Loucy (cell line): ENCODE measurements around the gene SSX7.
"Not testable (repeated sequence)": the region's sequence is repeated elsewhere in the genome, so short reads cannot be mapped to it uniquely, and the experiment has no call there.

Experiments used
- H2AFZ ChIP-seq: fragments of 200-600 bp; sonication (generic); 2 replicates; pipeline ENCODE4 v1.6.0; 2016; ENCODE audit warnings: antibody characterized with exemption, mild to moderate bottlenecking, low read length, moderate library complexity
- H3F3A ChIP-seq: fragments of 200-600 bp; 2 replicates; pipeline ENCODE4 v1.6.0; 2016; ENCODE audit warnings: antibody characterized with exemption, low read depth, mild to moderate bottlenecking
- H3K27me3 ChIP-seq: fragments of 200-600 bp; sonication (generic); 2 replicates; pipeline ENCODE4 v1.6.1; 2014; ENCODE audit warnings: low read length, mild to moderate bottlenecking; ENCODE audit not compliant: insufficient read depth, poor library complexity, severe bottlenecking
- H3K36me3 ChIP-seq: fragments of 200-600 bp; sonication (generic); 2 replicates; pipeline ENCODE4 v1.6.1; 2016; ENCODE audit warnings: low read length; ENCODE audit not compliant: insufficient read depth
- H3K4me1 ChIP-seq: fragments of 200-600 bp; sonication (generic); 2 replicates; pipeline ENCODE4 v1.5.1; 2014; ENCODE audit warnings: low read length, mild to moderate bottlenecking; ENCODE audit not compliant: insufficient read depth, poor library complexity, severe bottlenecking
- H3K4me2 ChIP-seq: fragments of 200-600 bp; sonication (generic); 2 replicates; pipeline ENCODE4 v1.6.0; 2014; ENCODE audit warnings: antibody characterized with exemption, low read length, low read depth, mild to moderate bottlenecking; ENCODE audit not compliant: poor library complexity, severe bottlenecking
- H3K4me3 ChIP-seq: fragments of 200-600 bp; sonication (generic); 2 replicates; pipeline ENCODE4 v1.5.1; 2014; ENCODE audit warnings: low read length, mild to moderate bottlenecking, mixed read lengths; ENCODE audit not compliant: poor library complexity, severe bottlenecking
- H3K79me2 ChIP-seq: fragments of 200-600 bp; sonication (generic); 2 replicates; pipeline ENCODE4 v1.6.1; 2014; ENCODE audit warnings: low read length; ENCODE audit not compliant: insufficient read depth
- H3K9ac ChIP-seq: fragments of 200-600 bp; sonication (generic); 2 replicates; pipeline ENCODE4 v1.6.0; 2014; ENCODE audit warnings: mild to moderate bottlenecking, low read depth, low read length, moderate library complexity; ENCODE audit not compliant: poor library complexity, severe bottlenecking
- H3K9me2 ChIP-seq: fragments of 200-600 bp; sonication (generic); replicated peaks from 2 replicates; pipeline ENCODE4 v1.6.1; 2016; ENCODE audit warnings: low read depth, low read length, mixed read lengths
- H3K9me3 ChIP-seq: fragments of 200-600 bp; sonication (generic); 2 replicates; pipeline ENCODE4 v1.6.1; 2014; ENCODE audit warnings: mild to moderate bottlenecking, antibody characterized with exemption, low read length, low read depth; ENCODE audit not compliant: insufficient read depth
- H4K20me1 ChIP-seq: fragments of 200-600 bp; sonication (generic); 2 replicates; pipeline ENCODE4 v1.6.0; 2014; ENCODE audit warnings: antibody characterized with exemption, low read length, mild to moderate bottlenecking; ENCODE audit not compliant: insufficient read depth, poor library complexity, severe bottlenecking
- EZH2phosphoT487 ChIP-seq: fragments of 200-600 bp; IDR thresholded peaks from 2 replicates; pipeline ENCODE4 v1.6.1; 2018; ENCODE audit warnings: antibody characterized with exemption, mild to moderate bottlenecking, moderate library complexity, borderline replicate concordance
- TF ChIP-seq, protein P1 (sequence below): fragments of 200-600 bp; sonication (generic); conservative IDR thresholded peaks from 2 replicates; pipeline ENCODE4 v1.5.1; 2014; ENCODE audit warnings: mild to moderate bottlenecking, antibody characterized with exemption, low read length

SSX7 gene

DNA sequence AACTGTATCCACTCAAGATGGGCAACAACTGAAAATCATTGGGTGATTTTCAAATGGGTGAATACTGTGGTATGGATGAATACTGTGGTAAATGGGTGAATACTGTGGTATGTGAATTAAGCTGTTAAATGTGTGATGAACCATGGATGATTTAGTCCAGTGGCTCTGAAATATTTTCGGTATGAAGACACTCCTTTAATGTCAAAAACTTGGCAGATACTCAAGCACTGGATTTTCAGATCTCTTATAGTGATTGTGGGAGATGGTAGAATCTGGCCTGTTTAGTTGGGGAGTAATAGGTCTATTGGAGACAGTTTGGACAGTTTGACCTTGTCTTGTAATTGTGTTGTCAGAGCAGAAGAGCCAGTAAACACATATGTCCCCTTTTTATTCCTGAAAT, 45.7 kb downstream of the SSX7 start:
- no peak for TF ChIP-seq EZH2phosphoT487
- TF ChIP-seq, protein P1, sequence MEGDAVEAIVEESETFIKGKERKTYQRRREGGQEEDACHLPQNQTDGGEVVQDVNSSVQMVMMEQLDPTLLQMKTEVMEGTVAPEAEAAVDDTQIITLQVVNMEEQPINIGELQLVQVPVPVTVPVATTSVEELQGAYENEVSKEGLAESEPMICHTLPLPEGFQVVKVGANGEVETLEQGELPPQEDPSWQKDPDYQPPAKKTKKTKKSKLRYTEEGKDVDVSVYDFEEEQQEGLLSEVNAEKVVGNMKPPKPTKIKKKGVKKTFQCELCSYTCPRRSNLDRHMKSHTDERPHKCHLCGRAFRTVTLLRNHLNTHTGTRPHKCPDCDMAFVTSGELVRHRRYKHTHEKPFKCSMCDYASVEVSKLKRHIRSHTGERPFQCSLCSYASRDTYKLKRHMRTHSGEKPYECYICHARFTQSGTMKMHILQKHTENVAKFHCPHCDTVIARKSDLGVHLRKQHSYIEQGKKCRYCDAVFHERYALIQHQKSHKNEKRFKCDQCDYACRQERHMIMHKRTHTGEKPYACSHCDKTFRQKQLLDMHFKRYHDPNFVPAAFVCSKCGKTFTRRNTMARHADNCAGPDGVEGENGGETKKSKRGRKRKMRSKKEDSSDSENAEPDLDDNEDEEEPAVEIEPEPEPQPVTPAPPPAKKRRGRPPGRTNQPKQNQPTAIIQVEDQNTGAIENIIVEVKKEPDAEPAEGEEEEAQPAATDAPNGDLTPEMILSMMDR: no peak
- Histone ChIP-seq H3F3A (no peaks in the 10 kb centered on the region), H3K27me3 (no peaks in the 10 kb centered on the region), H3K9me3 (no peaks in the 10 kb centered on the region), H4K20me1 (no peaks in the 10 kb centered on the region), H3K4me2 (no peak overlapping the region), H3K36me3 (no peaks in the 10 kb centered on the region), H3K9ac (no peak overlapping the region), H3K79me2 (no peaks in the 10 kb centered on the region), H3K4me3 (no peak overlapping the region), H3K4me1 (no peaks in the 10 kb centered on the region), H2AFZ (no peak overlapping the region), H3K9me2 (no peaks in the 10 kb centered on the region)

DNA sequence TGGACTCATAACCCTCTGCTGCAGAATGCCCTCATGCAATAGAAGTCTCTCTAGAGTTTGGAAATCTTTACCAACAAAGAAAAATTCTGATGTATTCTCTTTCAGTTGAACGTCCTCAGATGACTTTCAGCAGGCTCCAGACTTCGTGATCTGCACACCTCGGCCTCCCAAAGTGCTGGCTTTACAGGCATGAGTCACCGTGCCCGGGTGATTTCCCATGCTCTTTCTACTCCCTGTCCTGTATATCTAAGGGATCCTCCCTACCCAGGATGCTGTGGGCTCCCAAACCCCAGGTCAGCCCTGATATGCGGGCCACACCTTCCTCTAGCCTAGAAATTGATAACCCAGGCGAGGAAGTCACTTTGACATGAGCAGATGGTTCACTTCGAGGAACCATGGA, 51.5 kb downstream of the SSX7 start:
- not testable (repeated sequence) for H3K4me2 ChIP-seq, H3K4me1 ChIP-seq

DNA sequence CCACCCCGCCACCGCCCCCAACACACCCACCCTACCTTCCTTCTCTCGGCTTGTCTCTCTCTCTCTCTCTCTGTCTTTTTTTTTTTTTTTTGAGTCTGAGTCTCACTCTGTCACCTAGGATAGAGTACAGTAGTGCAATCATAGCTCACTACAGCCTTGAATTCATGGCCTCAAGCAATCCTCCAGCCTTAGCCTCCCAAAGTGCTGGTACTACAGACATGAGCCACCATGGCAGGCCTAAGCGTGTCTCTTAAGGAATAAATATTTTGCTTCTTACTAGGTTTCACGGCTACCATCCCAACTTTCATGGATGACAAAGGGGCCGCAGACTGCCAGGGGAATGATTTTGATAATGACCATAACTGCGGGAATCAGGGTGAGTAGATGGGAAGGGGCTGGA, 55.8 kb downstream of the SSX7 start:
- Histone ChIP-seq H3K4me1 (no peaks in the 10 kb centered on the region), H4K20me1 (no peaks in the 10 kb centered on the region), H3K9me2 (no peaks in the 10 kb centered on the region), H2AFZ (no peak overlapping the region), H3F3A (no peaks in the 10 kb centered on the region), H3K9ac (no peak overlapping the region), H3K9me3 (no peaks in the 10 kb centered on the region), H3K36me3 (no peaks in the 10 kb centered on the region), H3K79me2 (no peaks in the 10 kb centered on the region), H3K4me2 (no peak overlapping the region), H3K4me3 (no peak overlapping the region), H3K27me3 (no peaks in the 10 kb centered on the region)
- no peak for TF ChIP-seq EZH2phosphoT487
- TF ChIP-seq, protein P1: no peak

More for the DNA sequence above, 51.5 kb downstream of the SSX7 start:
- not testable (repeated sequence) for H3K9me3 ChIP-seq, H3K79me2 ChIP-seq, H2AFZ ChIP-seq, H3K4me3 ChIP-seq, H3K36me3 ChIP-seq, H3K27me3 ChIP-seq, H3K9me2 ChIP-seq, H3K9ac ChIP-seq, H4K20me1 ChIP-seq, H3F3A ChIP-seq

DNA sequence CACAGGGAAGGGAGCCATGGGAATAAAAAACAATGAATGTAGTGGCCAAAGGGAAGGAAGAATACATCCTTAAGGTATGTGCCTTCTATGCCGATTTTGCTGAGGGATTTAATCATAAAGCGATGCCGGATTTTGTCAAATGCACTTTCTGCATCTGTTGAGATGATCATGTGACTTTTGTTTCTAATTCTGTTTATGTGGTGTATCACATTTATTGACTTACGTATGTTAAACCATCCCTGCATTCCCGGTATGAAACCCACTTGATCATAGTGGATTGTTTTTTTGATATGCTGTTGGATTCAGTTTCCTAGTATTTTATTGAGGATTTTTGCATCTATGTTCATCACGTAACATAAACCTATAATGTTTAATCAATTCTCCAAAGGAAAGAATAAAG, 60.0 kb downstream of the SSX7 start:
- H3K9me3 ChIP-seq: no peaks in the 10 kb centered on the region
- no peak overlapping the region for H3K9ac ChIP-seq
- H3K36me3 ChIP-seq: no peaks in the 10 kb centered on the region
- H3K79me2 ChIP-seq: no peaks in the 10 kb centered on the region
- no peaks in the 10 kb centered on the region for H3K27me3 ChIP-seq
- no peaks in the 10 kb centered on the region for H3F3A ChIP-seq
- no peaks in the 10 kb centered on the region for H4K20me1 ChIP-seq
- TF ChIP-seq EZH2phosphoT487: no peak
- TF ChIP-seq, protein P1: no peak
- no peak overlapping the region for H3K4me2 ChIP-seq
- no peaks in the 10 kb centered on the region for H3K4me1 ChIP-seq
- H3K4me3 ChIP-seq: no peak overlapping the region
- no peaks in the 10 kb centered on the region for H3K9me2 ChIP-seq
- no peak overlapping the region for H2AFZ ChIP-seq
